GM18511 (cell line): ENCODE measurements around the gene USP32.
"Not testable (repeated sequence)": the region's sequence is repeated elsewhere in the genome, so short reads cannot be mapped to it uniquely, and the experiment has no call there.

Experiments
- ATAC-seq: cut with Tn5 transposase; IDR thresholded peaks from one replicate; pipeline ENCODE4 v1.9.1; 2021; ENCODE audit warnings: mild to moderate bottlenecking, moderate library complexity; ENCODE audit not compliant: unreplicated experiment

Gene USP32

GRCh38 chr17:60392042-60392844, at the start of gene USP32:
Gene USP32, minus strand, starts transcription at chr17:60392133. Its CDS starts 194 bp downstream, at chr17:60391939.
- ATAC-seq: peak; percentile 87

- no peak for ATAC-seq
These were observed 47.6 kb upstream of the USP32 start for GRCh38 chr17:60439501-60439900.

- ATAC-seq: no peak
These were observed 44.7 kb upstream of the USP32 start for GRCh38 chr17:60436676-60437075.

DNA sequence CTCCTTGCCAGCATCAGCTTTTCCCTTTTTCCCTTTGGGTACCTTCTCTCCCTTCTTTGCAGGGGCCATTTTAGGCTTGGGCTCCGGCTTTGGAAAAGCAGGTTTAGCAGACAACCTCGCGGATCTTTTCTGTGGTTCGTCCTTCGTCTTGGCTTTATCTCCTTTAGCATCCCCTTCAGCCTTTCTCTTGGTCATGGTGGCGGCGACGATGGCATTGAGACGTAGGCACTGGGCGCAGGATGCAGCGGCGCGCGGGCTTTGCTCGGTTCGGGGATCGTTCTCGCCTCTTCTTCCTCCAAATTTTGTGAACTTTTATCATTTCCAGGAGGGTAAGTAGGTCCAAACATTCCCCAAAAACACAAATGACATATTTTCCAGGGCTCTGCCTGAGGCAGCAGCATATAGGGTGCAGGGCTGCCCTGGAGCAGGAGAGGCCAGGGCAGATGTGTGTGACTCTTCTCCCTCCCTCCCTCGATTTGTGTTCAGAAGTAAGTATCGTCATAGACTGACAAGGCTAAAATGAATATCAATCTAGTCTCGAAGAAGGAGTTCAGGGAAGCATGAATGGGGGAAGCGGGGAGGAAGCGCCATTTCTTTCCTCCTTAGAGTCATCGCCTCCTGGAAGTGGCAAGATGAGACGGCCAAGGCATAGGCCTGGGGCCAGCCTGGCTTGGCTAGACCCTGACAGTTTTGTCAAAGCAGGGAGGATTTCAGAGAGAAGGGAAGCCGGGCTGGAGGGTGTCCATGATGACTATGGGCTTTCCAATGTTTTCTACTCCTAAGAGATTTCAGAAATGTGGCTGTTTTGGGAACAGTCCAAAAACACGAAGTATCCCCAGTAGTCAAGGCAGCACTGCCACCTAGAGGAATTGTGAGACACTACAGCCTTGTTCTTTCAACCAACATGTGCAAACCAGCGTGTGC, 43.6 kb upstream of the USP32 start:
- no peak for ATAC-seq

- ATAC-seq: not testable (repeated sequence)
These were observed 41.4 kb upstream of the USP32 start for GRCh38 chr17:60433021-60433997.

GRCh38 chr17:60430561-60430960, 38.6 kb upstream of the USP32 start:
- not testable (repeated sequence) for ATAC-seq

DNA sequence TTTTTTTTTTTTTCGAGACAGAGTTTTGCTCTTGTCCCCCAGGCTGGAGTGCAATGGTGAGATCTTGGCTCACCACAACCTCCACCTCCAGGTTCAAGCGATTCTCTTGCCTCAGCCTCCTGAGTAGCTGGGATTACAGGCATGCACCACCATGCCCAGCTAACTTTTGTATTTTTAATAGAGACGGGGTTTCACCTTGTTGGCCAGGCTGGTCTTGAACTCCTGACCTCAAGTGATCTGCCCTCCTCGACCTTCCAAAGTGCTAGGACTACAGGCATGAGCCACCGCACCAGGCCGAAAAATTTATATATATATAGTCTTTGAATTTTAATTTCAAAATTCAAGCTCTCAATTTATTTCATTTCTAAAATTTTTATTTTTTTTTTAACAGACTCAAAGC, 36.6 kb upstream of the USP32 start:
- ATAC-seq: not testable (repeated sequence)

DNA sequence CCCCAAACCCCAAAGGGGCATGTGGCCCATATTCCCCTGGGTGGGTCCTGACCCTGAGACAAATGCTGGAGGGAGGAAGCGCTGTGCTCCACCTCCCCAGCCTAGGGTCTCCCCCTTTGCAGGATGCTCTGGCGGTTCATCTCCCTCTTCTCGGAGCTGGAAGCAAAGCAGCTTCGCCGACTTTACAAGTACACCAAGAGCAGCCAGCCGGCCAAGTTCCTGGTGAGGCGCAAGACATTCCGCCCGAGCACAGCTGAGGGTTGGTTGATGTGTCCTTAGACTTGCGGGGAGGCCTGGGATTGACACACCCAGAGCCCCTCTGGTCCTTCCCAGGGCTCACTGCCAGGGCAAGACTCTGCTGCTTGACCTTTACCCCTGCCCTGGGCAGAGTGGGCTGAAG, 34.7 kb upstream of the USP32 start:
- no peak for ATAC-seq

- no peak for ATAC-seq
These were observed 33.7 kb upstream of the USP32 start for GRCh38 chr17:60425626-60426025.

- ATAC-seq: no peak
These were observed 31.9 kb upstream of the USP32 start for GRCh38 chr17:60423865-60424264.

DNA sequence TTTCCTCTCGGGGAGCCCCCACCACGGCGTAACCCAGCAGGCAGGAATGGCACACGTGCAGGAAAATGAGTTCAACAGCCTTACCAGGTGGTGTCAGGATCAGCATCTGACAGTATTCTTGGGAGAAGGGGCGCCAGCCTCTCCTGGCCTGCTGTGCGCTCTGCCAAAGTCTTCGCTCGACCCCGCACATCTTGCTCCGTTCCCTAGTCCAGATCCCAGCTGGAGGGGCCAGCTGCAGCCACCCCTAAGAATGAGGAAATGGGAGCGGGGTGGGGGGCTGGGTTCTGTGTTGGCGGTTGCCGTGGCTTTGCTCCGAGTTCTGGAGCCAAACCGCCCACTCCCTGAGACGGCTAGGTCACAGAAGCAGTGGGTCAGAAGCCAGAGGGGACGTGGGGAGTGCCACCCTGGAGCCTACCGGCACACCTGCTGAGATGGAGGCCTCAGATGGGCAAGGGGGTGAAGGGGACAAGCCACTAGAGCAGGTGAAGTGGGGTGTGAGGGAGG, 30.3 kb upstream of the USP32 start, which contains the start of gene CHCT1:
TSS of gene CHCT1 (plus strand) at position 328 of the 504 bp plus-strand sequence. CDS start at position 432, 104 bp downstream.
- ATAC-seq: no peak

DNA sequence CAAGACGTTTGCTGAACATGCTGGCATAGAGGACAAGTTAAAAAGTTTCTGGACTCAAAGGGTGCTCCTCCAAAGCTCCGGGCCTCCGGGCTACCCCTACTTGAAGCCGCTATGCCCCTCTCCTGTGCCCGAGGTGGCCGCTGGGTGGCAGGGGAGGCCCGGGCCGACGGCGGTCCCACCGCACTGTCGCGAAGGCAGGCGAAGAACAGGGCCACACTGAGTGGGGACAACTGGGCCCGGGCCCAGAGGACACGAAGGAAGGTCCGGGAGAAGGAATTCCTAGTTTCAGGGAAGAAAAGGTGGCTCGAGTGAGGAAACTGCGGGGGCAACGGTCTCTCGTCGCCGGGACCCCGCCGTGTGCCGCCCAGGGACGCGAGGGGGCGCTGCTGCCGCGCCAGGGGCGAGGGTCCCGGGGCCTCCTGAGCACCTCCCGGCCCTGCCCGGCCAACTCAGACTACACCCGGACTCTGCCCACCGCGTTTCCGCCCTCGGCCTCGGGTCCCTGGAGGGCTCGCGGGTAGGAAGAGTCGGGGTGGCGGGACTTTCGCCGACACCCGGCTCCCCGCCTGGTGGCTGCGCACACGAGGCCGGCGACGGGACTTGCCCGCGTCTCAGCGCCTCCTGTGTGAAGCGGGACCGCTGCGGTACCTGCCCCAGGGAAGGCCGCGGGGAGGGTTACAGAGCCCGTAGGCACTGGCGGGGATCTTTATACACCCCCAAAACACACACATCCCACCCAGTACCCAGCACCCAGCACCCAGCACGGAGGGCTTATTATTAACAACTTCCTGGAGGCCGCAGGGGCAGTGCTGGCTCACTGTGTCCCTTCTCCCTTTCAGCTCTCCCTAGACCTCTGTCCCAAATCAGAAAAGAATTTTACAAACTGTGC, 29.6 kb upstream of the USP32 start:
- ATAC-seq: peak; percentile 90

GRCh38 chr17:60419875-60420274, 27.9 kb upstream of the USP32 start:
- ATAC-seq: not testable (repeated sequence)

DNA sequence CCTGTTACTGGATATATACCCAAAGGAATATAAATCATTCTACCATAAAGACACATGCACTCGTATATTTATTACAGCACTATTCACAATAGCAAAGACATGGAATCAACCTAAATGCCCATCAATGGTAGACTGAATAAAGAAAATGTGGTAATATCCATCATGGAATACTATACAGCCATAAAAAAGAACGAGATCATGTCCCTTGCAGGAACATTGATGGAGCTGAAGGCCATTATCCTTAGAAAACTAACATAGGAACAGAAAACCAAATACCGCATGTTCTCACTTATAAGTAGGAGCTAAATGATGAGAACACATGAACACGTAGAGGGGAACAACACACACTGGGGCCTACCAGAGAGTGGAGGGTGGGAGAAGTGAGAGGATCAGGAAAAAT, 27.1 kb upstream of the USP32 start:
- not testable (repeated sequence) for ATAC-seq

DNA sequence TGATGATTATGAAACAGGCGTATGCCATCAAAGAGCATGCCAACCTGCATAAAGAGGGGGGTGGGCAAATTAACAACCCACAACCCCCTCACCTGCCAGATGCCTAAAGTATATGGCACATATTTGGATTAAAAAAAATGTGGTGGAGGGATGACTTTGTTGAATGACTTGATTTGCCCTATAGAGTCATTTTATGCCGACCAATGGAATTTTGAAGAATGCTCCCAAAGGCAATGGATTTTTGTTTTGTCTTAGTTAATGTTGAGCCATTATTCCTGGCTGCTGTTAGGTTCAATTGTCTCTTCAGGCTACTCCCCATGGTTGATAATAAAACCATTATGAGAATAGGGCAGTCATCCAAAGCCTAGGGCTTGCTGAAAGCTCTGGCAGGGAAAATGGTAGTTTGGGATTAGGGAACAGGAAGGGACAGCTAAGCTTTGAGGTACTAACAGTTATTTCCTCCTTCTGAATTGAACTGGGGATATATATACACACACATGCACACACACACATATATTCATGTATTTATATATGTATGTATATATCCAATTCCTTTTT, 24.5 kb upstream of the USP32 start:
- no peak for ATAC-seq

GRCh38 chr17:60415146-60415545, 23.2 kb upstream of the USP32 start:
- ATAC-seq: no peak

- no peak for ATAC-seq
These were observed 20.8 kb upstream of the USP32 start for GRCh38 chr17:60412701-60413100.

- ATAC-seq: no peak
These were observed 18.1 kb upstream of the USP32 start for GRCh38 chr17:60410001-60410400.

DNA sequence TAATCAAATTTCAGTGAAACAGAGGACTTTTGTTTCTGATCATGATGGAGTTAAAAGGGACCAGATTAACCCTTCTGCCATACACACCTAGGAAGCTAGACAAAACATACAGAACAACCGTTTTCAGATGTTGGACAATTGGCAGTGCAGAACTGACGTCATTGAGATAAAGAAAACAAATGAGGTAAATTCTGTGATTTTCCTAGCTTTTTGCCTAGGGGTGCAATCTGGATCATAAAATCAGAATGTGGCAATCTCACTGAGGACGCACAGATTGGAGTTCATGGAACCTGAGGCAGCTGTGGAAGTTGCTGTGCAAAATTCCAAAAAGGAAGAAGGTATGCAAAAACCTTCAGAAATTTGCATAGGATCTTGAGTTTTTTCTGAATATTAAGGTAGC, 15.0 kb upstream of the USP32 start:
- no peak for ATAC-seq
